GM18508 (cell line): ENCODE results near the gene PAX7.
"Not testable (repeated sequence)": the region's sequence is repeated elsewhere in the genome, so short reads cannot be mapped to it uniquely, and the experiment has no call there.

ENCODE experiments used
- ATAC-seq: cut with Tn5 transposase; IDR thresholded peaks from one replicate; pipeline ENCODE4 v1.9.1; 2021; ENCODE audit warnings: moderate number of reproducible peaks; ENCODE audit not compliant: insufficient read depth, unreplicated experiment

Gene PAX7

GRCh38 chr1:18748435-18748834 lies 117.8 kb downstream of the PAX7 start:
- ATAC-seq, result no peak

DNA sequence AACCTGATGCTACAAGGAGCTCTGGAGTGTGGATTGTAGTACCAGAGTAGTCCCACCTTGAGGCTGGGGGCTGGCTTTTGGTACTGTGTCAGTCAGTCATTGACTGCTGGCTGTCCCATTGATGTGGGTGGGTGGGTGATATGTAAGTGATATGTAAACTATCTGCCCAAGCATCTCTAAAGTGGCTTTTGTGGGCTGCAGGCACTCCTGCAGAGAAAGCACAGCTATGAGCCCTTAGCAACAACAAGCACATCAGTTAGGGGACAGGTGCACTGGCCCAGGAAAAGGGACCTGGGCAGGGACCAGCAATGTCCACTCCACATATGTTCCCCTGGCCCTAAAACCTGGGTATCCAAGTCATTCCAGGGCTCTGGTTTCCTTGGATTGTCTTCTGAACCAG lies 118.9 kb downstream of the PAX7 start:
- ATAC-seq, result no peak

- ATAC-seq, result no peak
Observed at GRCh38 chr1:18750600-18750999, 120.0 kb downstream of the PAX7 start.

- ATAC-seq, result no peak
Observed at GRCh38 chr1:18751425-18751824, 120.8 kb downstream of the PAX7 start.

DNA sequence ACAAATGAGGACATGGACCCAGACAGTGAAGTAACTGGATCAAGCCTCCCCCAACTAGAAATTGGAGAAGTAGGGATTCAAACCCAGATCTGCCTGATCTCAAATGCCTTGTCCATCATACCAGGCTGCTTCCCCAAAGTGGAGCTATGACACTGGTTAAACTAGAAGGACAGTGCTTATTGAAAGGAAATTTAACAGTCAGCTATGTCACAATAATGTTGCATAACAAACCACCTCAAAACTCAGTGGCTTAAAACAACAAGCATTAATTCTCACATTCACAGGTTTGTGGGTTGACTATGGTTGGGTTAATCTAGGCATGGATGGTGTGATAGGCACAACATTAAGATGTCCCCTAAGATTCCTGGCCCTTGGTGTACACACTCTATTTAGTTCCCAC lies 121.8 kb downstream of the PAX7 start:
- ATAC-seq, result no peak

GRCh38 chr1:18760156-18760555 lies 129.5 kb downstream of the PAX7 start:
- no peak for ATAC-seq

DNA sequence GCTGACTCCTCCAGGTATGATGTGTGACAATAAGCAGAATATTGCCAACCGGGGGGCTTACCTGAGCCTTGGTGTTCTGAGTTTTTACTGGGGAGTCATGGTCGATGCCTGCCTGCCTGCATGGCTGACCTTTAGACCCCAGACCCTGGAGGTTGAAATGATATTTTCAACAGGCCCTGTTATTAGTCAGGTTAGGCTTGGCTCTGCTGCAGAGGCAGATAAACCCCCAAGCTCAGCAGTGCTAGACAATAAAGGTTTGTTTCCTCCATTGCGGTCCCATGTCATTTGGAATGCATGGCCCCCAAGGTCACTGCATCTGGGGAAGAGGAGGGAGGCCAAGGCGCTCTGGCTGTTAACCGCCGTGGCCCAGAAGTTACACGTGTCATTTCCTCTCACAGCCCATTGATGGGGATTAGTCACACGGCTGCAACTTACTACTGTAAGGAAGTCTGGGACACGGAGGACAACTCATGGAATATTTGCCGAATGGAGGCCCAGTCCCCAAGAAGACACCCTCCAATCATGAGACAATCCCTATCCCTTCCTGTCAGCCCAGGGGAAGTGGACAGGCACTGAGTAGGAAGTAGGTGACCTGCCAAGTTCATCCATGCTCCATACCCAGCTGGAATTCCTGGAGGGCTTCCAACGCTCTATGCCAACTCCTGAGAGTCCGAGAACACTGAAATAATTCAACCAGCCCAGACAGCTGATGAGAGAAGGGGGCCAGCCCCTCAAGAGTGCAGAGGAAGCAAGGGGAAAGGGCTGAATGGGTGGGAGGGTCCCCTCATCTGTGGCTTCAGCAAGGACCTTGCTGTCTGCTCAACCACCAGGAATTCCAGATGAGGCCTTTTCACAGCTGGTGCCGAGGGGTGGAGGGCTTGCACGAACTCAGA lies 131.5 kb downstream of the PAX7 start:
- ATAC-seq, result no peak

GRCh38 chr1:18764362-18764761 lies 133.7 kb downstream of the PAX7 start:
- ATAC-seq, result no peak

GRCh38 chr1:18765725-18766124 lies 135.1 kb downstream of the PAX7 start:
- ATAC-seq, result no peak

GRCh38 chr1:18766328-18766727 lies 135.7 kb downstream of the PAX7 start:
- no peak for ATAC-seq

GRCh38 chr1:18767576-18767975 lies 136.9 kb downstream of the PAX7 start:
- not testable (repeated sequence) for ATAC-seq

DNA sequence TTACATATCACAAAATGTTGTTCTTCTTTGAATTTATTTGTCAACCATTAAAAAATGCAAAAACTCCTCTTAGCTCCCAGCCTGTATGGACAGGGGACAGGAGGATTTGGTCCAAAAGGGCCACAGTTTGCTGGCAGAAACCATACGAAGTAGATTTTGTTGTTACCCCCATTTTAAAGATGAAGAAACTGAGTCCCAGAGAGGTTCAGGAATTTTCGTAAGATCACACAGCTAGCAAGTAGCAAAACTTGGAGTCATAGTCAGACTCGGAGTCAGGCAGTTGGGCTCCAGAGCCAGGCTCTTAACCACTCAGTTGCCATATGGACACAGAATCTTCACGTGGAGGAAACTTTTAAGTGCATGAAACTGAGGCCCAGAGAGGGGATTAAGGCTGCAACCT lies 137.4 kb downstream of the PAX7 start:
- ATAC-seq, result no peak

GRCh38 chr1:18769140-18769539 lies 138.5 kb downstream of the PAX7 start:
- ATAC-seq, result no peak

GRCh38 chr1:18770799-18771198 lies 140.2 kb downstream of the PAX7 start:
- no peak for ATAC-seq

GRCh38 chr1:18773753-18774152 lies 143.1 kb downstream of the PAX7 start:
- ATAC-seq, result no peak

- ATAC-seq, result no peak
Observed at GRCh38 chr1:18775341-18775740, 144.7 kb downstream of the PAX7 start.

- ATAC-seq, result no peak
Observed at GRCh38 chr1:18776777-18777176, 146.1 kb downstream of the PAX7 start.

DNA sequence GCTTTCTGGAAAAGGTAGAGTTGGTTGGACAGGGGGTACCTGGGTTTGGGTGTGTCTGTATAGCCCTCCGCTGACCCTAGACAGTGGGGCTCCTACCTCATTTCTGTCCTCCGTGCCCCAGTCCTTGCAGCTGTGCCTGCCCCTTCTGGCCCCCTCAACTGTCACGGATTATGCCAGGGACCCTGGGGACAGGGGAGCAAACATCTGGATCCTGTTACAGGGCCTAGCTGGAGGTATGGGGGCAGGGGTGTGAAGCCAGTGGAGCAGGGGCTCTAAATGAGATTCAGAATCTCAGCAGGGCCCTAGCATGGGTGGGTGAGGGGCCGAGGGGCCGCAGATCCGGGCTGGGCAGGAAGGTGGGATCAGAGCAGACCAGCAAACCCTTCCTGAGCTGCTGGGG lies 147.8 kb downstream of the PAX7 start:
- no peak for ATAC-seq

DNA sequence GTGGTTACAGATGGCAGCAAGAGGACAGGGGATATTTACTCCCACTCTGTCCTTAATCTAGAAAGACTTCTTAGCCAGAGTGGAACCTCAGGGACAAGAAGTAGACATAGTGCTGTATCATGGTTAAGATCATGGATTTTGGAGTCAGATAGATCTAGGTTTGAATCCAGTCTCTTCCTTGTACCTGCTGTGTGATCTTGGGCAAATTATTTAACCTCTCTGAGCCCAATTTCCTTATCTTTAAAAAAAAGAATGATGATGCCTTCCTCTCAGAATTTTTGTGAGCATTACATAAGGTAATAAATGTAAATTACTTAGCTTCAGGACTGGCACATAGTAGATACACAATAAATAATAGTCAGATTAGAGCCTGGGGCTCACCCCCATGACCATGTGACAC lies 150.4 kb downstream of the PAX7 start:
- no peak for ATAC-seq

GRCh38 chr1:18783705-18784481 lies 153.2 kb downstream of the PAX7 start:
- ATAC-seq, result no peak

- no peak for ATAC-seq
Observed at GRCh38 chr1:18784482-18784831, 153.8 kb downstream of the PAX7 start.

GRCh38 chr1:18786149-18786548 lies 155.5 kb downstream of the PAX7 start:
- no peak for ATAC-seq
